Measurements from ENCODE around the gene C2CD2. TPM values are rescaled to one million over a fixed set of nuclear protein-coding genes. Genes with fewer than 3 reads are reported as not detected.
A peak's percentile ranks its signal among the peaks of the same experiment; 100 is the strongest.

C2CD2 gene
- total and polyA plus RNA-seq, 2 donors (not counting 1 experiment from before 2014, with no cell fraction given): 20.3 to 22.3 TPM

- TF ChIP-seq CTCF (conservative IDR thresholded peaks at IDR 0.05 in 1 of 2, IDR thresholded peaks at IDR 0.05 in 1 of 2; ENCODE audit: low read depth in 1 of 2, low read length in 2 of 2): no peak
- TF ChIP-seq EZH2 (IDR thresholded peaks at IDR 0.05; ENCODE audit: low read length, missing control alignments): no peak
- no peak overlapping the region for H2AFZ ChIP-seq (ENCODE audit: low read length)
- peaks cover 8% of the 10 kb centered on the region for H3K79me2 ChIP-seq (ENCODE audit: control insufficient read depth, insufficient read depth, low read length)
- no peak overlapping the region for H3K4me2 ChIP-seq (ENCODE audit: extremely low read depth, insufficient read depth, low read length)
- no peak overlapping the region for H3K4me3 ChIP-seq (replicated peaks in 1 of 4; ENCODE audit: control extremely low read depth in 1 of 4, insufficient read depth in 1 of 4, low read depth in 3 of 4, low read length in 4 of 4)
- H3K4me1 ChIP-seq (ENCODE audit: control insufficient read depth, extremely low read depth, insufficient read depth, low read length): peaks cover 26% of the 10 kb centered on the region
- no peak overlapping the region for H3K9ac ChIP-seq (ENCODE audit: insufficient read depth, low read length)
- H3K36me3 ChIP-seq (ENCODE audit: control insufficient read depth, insufficient read depth, low read length): no peaks in the 10 kb centered on the region
- H4K20me1 ChIP-seq (ENCODE audit: control insufficient read depth, extremely low read depth, insufficient read depth, low read length): no peaks in the 10 kb centered on the region
- no peaks in the 10 kb centered on the region for H3K27me3 ChIP-seq (ENCODE audit: control insufficient read depth, insufficient read depth, low read length)
- peak overlapping the region; percentile 6 for H3K27ac ChIP-seq (ENCODE audit: insufficient read depth, low read length)
- DNase-seq (ENCODE audit: low read depth in 2 of 2): no peak
- H3K9me3 ChIP-seq (ENCODE audit: control insufficient read depth, insufficient read depth, low read depth, low read length): no peaks in the 10 kb centered on the region
Observed at GRCh38 chr21:41929248-41929647, 24.6 kb downstream of the C2CD2 start.

- H3K4me1 ChIP-seq (ENCODE audit: control insufficient read depth, extremely low read depth, insufficient read depth, low read length): peaks cover 30% of the 10 kb centered on the region
- no peak for TF ChIP-seq CTCF (conservative IDR thresholded peaks at IDR 0.05 in 1 of 2, IDR thresholded peaks at IDR 0.05 in 1 of 2; ENCODE audit: low read depth in 1 of 2, low read length in 2 of 2)
- TF ChIP-seq EZH2 (IDR thresholded peaks at IDR 0.05; ENCODE audit: low read length, missing control alignments): no peak
Observed at GRCh38 chr21:41928621-41929220, 25.1 kb downstream of the C2CD2 start.

GRCh38 chr21:41927727-41928409, 25.9 kb downstream of the C2CD2 start:
- no peak overlapping the region for H3K4me2 ChIP-seq (ENCODE audit: extremely low read depth, insufficient read depth, low read length)
- TF ChIP-seq EZH2 (IDR thresholded peaks at IDR 0.05; ENCODE audit: low read length, missing control alignments): no peak
- no peak for TF ChIP-seq CTCF (conservative IDR thresholded peaks at IDR 0.05 in 1 of 2, IDR thresholded peaks at IDR 0.05 in 1 of 2; ENCODE audit: low read depth in 1 of 2, low read length in 2 of 2)
- H2AFZ ChIP-seq (ENCODE audit: low read length): no peak overlapping the region
- H3K79me2 ChIP-seq (ENCODE audit: control insufficient read depth, insufficient read depth, low read length): peaks cover 8% of the 10 kb centered on the region
- H3K27me3 ChIP-seq (ENCODE audit: control insufficient read depth, insufficient read depth, low read length): no peaks in the 10 kb centered on the region
- H3K27ac ChIP-seq (ENCODE audit: insufficient read depth, low read length): no peak overlapping the region
- H4K20me1 ChIP-seq (ENCODE audit: control insufficient read depth, extremely low read depth, insufficient read depth, low read length): no peaks in the 10 kb centered on the region
- H3K4me1 ChIP-seq (ENCODE audit: control insufficient read depth, extremely low read depth, insufficient read depth, low read length): peaks cover 23% of the 10 kb centered on the region
- H3K36me3 ChIP-seq (ENCODE audit: control insufficient read depth, insufficient read depth, low read length): no peaks in the 10 kb centered on the region
- H3K9ac ChIP-seq (ENCODE audit: insufficient read depth, low read length): no peak overlapping the region
- no peak for DNase-seq (ENCODE audit: low read depth in 2 of 2)
- H3K4me3 ChIP-seq (replicated peaks in 1 of 4; ENCODE audit: control extremely low read depth in 1 of 4, insufficient read depth in 1 of 4, low read depth in 3 of 4, low read length in 4 of 4): no peak overlapping the region
- H3K9me3 ChIP-seq (ENCODE audit: control insufficient read depth, insufficient read depth, low read depth, low read length): no peaks in the 10 kb centered on the region

More at GRCh38 chr21:41928621-41929220, 25.1 kb downstream of the C2CD2 start:
- H2AFZ ChIP-seq (ENCODE audit: low read length): no peak overlapping the region
- H4K20me1 ChIP-seq (ENCODE audit: control insufficient read depth, extremely low read depth, insufficient read depth, low read length): no peaks in the 10 kb centered on the region
- DNase-seq (ENCODE audit: low read depth in 2 of 2): no peak
- H3K9ac ChIP-seq (ENCODE audit: insufficient read depth, low read length): no peak overlapping the region
- H3K9me3 ChIP-seq (ENCODE audit: control insufficient read depth, insufficient read depth, low read depth, low read length): no peaks in the 10 kb centered on the region
- H3K79me2 ChIP-seq (ENCODE audit: control insufficient read depth, insufficient read depth, low read length): peaks cover 8% of the 10 kb centered on the region
- no peaks in the 10 kb centered on the region for H3K27me3 ChIP-seq (ENCODE audit: control insufficient read depth, insufficient read depth, low read length)
- no peaks in the 10 kb centered on the region for H3K36me3 ChIP-seq (ENCODE audit: control insufficient read depth, insufficient read depth, low read length)
- no peak overlapping the region for H3K4me3 ChIP-seq (replicated peaks in 1 of 4; ENCODE audit: control extremely low read depth in 1 of 4, insufficient read depth in 1 of 4, low read depth in 3 of 4, low read length in 4 of 4)
- no peak overlapping the region for H3K27ac ChIP-seq (ENCODE audit: insufficient read depth, low read length)
- no peak overlapping the region for H3K4me2 ChIP-seq (ENCODE audit: extremely low read depth, insufficient read depth, low read length)
